ENCODE data around the gene ERN1.

ERN1 gene

DNA sequence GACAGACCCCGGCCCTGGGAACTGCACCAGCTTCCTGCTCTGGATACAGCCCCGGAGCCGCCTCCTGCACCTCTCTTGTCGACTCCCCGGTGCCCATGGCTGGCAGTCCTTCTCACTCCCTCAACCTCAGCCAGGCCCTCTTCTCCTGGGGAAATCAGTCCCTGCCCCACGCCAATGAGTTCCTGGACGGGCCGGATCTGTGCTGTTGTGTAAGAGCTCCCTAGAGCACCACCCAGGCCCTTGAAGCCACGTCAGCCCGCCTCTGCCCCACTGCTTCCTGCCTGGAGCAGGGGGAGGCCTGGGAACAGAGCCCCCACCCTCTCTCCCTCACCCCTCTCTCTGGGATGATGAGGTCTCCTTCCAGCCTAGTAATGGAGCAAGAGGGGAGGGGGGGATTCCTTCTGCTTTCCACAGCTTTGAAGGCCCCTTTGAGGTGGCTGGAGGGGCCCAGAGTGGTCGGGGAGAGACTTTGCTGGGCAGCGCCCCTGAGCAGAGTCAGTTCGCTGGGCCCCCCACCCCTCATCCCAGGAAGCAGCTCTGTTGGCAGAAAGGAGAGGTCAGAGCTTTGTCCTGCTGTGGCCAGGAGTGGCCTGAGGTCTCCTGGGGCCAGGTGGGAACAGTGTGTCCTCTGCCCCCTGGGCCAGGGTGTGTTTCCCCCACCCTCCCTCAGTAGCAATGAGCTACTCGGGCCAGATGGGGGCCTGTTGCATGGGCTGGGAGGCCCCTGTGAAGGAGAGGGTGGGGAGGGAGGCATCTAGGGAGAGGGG lies 128.0 kb downstream of the ERN1 start:
- DNase-seq, result no peak

DNA sequence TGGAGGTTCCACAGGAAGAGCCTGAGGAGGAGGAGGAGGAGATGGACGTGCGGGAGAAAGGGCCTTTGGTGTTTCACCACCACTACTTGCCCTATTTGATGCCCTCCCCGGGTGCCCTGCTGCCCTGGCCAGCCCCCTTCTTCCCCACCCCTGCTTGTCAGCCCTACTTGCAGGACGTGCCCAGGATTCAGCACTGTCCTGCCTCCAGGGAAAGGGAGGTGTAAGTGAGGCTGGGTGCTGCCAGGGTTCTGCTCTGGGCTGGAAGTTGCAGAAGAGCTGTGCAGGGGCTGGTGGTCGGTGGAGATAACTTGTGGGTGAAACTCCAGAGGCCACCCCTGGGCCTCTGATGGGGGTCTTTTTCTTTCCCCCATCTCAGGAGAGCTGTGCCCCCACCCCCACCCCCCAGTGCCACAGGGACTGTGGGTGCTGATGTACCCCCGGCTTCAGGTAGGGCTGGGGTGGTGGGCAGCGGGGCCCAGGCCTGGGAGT lies 128.8 kb downstream of the ERN1 start:
- no peak for DNase-seq

DNA sequence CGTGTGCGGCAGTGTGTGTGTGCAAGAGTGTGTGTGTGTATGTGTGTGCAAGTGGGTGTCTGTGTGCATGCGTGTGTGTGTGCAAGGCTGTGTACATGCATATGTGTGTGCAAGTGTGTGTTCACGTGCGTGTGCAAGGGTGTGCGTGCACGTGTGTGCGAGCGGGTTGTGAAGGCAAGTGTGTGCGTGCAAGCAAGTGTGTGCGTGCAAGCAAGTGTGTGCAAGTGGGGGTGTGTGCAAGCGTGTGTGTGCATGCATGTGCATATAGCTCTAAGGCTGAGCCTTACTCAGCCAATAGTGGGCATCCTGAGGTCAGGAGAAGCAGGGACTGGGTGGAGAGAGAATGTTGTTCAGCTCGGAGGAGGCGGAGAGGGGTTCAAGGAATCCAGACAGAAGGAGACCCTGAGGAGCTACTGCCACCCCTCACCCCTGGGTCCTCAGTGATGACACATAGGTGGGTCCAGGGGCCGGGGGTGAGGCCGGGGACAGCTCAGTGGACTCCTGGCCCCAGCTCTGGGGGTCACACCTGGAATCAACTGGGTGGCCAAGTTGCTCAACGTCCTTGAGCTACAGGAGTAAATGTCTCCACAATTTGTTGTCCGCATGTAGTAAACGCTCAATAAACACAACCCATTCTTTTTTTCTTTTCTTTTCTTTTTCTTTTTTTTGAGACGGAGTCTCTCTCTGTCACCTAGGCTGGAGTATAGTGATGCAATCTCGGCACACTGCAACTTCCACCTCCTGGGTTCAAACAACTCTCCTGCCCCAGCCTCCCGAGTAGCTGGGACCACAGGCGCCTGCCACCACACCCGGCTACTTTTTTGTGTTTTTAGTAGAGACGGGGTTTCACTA lies 130.0 kb downstream of the ERN1 start:
- no peak for DNase-seq

DNA sequence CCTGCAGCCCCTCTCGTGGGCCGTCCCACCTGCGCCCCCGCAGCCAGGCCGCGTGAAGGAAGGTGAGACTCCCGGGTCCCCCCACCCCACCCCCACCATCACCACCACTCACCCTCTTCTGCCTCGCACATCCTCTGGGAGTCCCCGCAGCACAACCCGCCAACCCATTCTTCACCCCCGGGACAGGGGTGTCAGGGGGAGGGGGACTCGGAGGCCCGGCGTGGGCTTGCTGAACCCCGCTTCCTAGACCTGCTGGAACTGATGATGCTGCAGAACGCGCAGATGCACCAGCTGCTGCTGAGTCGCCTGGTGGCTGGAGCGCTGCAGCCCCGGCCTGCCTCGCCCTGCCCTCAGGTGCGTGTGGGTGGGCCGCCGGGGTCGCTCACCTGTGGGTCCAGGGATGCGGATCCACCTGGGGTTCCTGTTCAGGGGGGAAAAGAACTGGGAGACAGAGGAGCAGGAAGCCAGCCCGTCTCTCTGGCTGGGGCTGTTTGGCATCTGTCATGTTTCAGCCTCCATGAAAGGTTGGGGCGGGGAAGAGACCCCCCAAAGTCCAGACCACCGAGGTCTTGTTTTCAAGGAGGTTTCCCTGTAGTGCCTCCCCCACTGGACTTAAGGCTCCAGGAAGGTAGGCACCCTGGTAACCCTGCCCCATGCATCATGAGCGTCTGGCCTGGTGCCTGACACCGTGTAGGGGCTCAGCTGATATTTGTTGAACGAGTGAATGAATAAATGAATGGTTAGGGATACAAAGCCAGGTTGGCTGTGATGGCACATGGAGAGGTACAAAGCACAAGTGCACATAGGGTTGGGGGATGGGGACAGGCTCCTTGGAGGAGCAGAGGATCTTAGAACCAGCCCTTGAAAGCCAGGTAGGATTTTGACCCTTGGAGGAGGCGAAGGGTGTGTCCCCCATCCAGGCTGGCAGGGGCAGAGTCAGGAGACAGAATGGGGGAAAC lies 130.9 kb downstream of the ERN1 start:
- no peak for DNase-seq

DNA sequence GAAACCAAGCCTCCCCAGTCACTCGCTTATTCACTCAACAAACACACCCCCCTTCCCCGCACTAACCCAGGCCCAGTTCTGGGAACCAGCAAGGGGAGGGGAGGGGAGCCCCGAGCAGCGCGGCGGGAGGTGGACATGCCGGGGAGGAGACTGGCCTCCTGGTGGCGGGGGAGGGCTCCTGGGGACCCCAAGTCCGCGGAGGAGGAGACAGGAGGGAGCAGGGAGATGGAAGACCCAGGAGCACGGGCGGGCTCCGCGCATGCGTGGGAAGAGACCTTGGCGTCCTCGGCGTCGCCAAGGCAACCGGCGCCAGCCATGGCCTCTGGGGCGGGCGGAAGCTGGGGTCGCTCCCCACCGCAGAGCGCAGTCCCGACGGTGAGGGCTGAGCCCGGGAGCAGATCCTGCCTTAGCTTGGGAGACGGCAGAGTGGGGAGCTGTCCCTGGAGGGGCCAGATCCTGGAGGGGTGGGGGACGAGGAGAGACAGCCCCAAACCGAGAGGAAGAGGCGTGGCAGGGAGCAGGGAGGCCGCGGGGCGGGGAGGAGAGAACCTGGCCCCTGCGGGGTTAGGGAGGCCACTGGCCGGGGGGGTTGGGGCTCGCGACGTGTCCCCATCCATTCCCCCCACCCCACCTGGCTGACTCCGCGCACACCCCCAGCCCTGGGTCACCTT lies 131.8 kb downstream of the ERN1 start, which contains the start of gene PRR29:
TSS of gene PRR29 (plus strand) at position 302 of the 671 bp plus-strand sequence. CDS start at position 316, 14 bp downstream.
- DNase-seq, result no peak

DNA sequence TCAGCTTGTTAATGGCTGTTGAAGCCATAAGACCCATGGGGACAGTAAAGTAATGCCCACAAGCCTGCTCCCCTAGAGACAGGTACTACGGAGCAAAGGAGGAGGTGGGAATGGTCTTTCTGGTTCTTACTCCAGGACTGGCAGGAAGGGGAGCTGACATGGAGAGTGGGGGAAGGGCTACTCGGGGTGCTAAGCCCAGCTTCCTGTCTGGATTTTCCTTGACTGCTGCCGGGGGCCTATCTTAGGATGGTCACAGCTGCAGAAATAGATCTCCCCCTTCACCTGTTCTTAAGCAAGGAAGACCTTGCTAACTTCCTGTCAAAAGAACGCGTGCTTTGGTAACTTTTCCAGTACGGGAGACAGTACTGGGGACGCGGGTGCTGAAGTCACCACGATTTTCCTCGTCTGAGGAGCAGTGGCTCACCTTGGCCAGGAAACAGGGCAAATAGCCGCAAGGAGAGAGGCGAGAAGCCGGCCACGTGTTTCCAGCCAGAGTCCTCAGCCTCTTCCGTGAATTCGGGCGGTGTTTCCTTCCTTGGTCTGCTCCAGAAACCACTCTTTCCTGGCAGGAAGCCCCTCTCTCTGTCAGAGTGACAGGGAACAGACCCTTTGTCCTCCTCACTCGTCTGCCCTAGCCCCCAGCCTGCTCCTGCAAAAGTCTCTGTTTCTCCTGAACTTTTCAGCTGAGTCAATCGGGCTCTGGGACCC lies 132.4 kb downstream of the ERN1 start:
- DNase-seq, result no peak

DNA sequence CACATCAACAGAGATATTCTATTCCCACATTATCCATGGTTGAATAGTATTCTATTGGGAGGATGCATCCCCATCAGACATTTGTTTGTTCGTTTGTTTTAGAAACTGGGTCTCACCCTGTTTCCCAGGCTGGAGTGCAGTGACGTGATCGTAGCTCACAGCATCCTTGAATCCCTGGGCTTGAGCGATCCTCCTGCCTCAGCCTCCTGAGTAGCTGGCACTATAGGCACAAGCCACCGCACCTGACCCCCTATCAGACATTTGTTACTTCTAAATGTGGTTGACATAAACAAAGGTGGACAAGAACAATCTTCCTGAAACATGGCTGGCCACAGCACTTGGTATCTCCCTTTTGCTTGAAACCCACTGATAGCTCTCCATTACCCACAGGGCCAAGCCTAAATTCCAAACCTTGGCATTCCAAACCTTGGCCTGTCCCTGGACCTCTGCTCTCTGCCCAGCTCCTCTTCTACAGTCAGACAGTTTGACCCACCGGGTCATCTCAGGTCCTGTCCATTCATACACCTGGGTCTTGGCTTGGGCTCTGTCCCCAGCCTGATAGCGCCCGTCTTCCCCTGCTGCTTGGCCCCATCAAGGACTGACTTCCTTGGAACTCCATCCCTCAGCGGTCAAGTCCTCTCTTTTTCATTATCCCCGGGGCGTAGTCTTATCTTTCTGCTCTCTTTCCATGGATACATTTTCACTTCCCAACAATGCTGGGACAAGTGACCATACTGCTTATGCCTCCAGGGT lies 133.3 kb downstream of the ERN1 start:
- no peak for DNase-seq

- DNase-seq, result no peak
These were observed 134.3 kb downstream of the ERN1 start for GRCh38 chr17:63995626-63996025.

DNA sequence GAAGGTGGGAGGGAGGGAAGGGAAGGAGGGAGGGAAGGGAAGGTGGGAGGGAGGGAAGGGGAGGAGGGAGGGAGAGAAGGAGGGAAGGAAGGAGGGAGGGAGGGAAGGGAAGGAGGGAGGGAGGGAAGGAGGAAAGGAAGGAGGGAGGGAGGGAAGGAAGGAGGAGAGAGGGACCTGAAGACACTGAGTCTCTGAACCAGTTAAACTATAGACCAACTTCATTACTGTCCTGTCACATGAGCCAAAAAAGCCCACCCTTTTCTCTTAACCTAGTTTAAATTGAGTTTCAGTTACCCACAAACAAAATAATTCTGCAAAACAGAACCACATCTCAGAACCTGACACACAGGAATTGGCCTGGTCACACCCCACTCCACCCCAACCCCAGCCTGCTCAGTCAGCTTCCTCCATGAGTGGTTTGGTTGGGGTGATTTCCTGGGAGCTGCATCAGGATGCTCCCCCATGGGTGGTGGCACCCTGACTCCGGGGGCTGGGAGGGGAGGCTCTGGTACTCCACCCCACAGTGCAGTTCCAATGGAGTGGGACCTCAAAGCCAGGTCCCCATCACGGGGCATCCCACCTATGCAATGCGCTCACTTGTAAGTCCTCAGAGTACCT lies 136.5 kb downstream of the ERN1 start:
- no peak for DNase-seq

DNA sequence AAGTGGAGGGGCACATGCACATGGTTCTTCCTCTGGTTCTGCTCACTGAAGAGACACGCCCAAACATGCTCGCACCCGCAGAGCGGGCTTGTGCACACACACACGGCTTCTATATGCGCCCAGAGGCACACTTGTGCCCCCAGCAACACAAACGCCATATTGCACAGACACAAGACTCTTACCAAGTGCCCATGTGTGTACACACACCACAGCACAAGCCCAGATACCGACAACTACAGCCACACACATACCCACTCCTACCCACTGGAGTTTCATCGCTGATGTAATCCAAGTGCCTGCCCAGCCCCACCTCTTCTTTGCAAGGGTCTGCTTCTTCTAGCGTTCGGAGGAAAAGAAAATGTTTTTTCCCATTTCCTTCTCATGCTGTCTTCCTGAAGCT lies 138.3 kb downstream of the ERN1 start:
- no peak for DNase-seq

DNA sequence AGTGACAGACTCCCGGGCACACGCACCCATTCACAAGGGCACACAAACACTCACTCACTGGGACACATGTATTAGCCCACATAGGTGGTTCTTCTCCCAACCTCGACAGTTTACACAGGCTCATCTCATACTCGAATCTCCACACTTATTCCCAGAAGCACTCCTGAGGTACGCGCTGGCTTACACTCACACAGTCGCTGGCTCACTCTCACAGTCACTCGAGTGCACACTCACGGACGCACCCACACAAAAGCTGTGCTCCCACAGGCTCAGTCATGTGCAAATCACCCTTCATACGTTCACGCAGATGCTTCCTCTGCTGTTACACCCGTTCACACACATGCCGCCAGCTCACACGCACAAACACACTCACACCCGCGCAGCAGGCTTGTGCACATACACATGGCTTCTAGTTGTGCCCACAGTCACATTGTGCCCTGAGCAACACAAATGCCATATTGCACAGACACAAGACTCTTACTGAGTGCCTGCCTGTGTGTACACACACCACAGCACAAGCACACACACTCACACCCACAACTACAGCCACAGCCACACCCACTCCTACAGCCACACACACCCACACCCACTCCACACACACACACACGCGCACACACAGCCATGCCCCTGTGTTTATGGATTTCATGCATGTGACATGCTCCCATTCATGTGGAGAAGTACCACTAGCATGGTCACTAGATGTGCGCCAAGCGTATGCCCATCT lies 140.2 kb downstream of the ERN1 start:
- DNase-seq, result no peak

All from NCI-H526 treated with DMSO at 0.1 percent for 48 hours (cell line).